ENCODE results near the gene PTPN5.

Gene PTPN5

GRCh38 chr11:18748766-18749365 lies 42.7 kb downstream of the PTPN5 start:
- DNase-seq (ENCODE audit: low read depth in 1 of 2, low spot score in 1 of 2): no peak
- TF ChIP-seq POLR2AphosphoS5 (IDR thresholded peaks at IDR 0.05; ENCODE audit: low read depth) (no peak), GABPA (IDR thresholded peaks at IDR 0.05; ENCODE audit: low read depth) (no peak), SPI1 (IDR thresholded peaks at IDR 0.05; ENCODE audit: borderline replicate concordance, low read depth) (no peak), CTCF (IDR thresholded peaks at IDR 0.05; ENCODE audit: insufficient read depth, low read length) (no peak)
- Histone ChIP-seq H3K27ac (replicated peaks) (no peak overlapping the region), H3K4me3 (replicated peaks; ENCODE audit: insufficient read depth, low read length) (no peak overlapping the region), H3K27me3 (ENCODE audit: insufficient read depth, poor library complexity, severe bottlenecking) (no peaks in the 10 kb centered on the region)

- TF ChIP-seq SPI1 (IDR thresholded peaks at IDR 0.05; ENCODE audit: borderline replicate concordance, low read depth) (no peak), REST (IDR thresholded peaks at IDR 0.05; ENCODE audit: insufficient replicate concordance, low read depth) (no peak), GABPA (IDR thresholded peaks at IDR 0.05; ENCODE audit: low read depth) (no peak), CTCF (IDR thresholded peaks at IDR 0.05; ENCODE audit: insufficient read depth, low read length) (no peak), POLR2AphosphoS5 (IDR thresholded peaks at IDR 0.05; ENCODE audit: low read depth) (no peak)
- DNase-seq (ENCODE audit: low read depth in 1 of 2, low spot score in 1 of 2): no peak
- no peak overlapping the region for H3K27ac ChIP-seq (replicated peaks)
- no peaks in the 10 kb centered on the region for H3K27me3 ChIP-seq (ENCODE audit: insufficient read depth, poor library complexity, severe bottlenecking)
- no peak overlapping the region for H3K4me3 ChIP-seq (replicated peaks; ENCODE audit: insufficient read depth, low read length)
These were observed 46.3 kb downstream of the PTPN5 start for GRCh38 chr11:18745251-18745650.

- no peak for TF ChIP-seq CTCF (IDR thresholded peaks at IDR 0.05; ENCODE audit: insufficient read depth, low read length)
- TF ChIP-seq REST (IDR thresholded peaks at IDR 0.05; ENCODE audit: insufficient replicate concordance, low read depth): no peak
- TF ChIP-seq POLR2AphosphoS5 (IDR thresholded peaks at IDR 0.05; ENCODE audit: low read depth): no peak
- TF ChIP-seq GABPA (IDR thresholded peaks at IDR 0.05; ENCODE audit: low read depth): no peak
- TF ChIP-seq SPI1 (IDR thresholded peaks at IDR 0.05; ENCODE audit: borderline replicate concordance, low read depth): no peak
- no peak overlapping the region for H3K4me3 ChIP-seq (replicated peaks; ENCODE audit: insufficient read depth, low read length)
- H3K27ac ChIP-seq (replicated peaks): no peak overlapping the region
- H3K27me3 ChIP-seq (ENCODE audit: insufficient read depth, poor library complexity, severe bottlenecking): no peaks in the 10 kb centered on the region
- DNase-seq (ENCODE audit: low read depth in 1 of 2, low spot score in 1 of 2): no peak
These were observed 47.6 kb downstream of the PTPN5 start for GRCh38 chr11:18743900-18744514.

Measured in HL-60 (cell line).